SK-N-SH (cell line): ENCODE measurements around the gene ZNF780B. TPM values are rescaled to one million over a fixed set of nuclear protein-coding genes. Genes with fewer than 3 reads are reported as not detected.
"Not testable (repeated sequence)": the region's sequence is repeated elsewhere in the genome, so short reads cannot be mapped to it uniquely, and the experiment has no call there.

Experiments
- CTCF ChIA-PET: fragments of 300-600, 350-600 bp; formaldehyde crosslinking; extraction: SDS; loops from one replicate; lab custom pipeline; 2021; lab: Yijun Ruan, JAX
- POLR2A ChIA-PET: fragments of 350-600 bp; sonication (Branson Sonifier 250); formaldehyde crosslinking; extraction: SDS; loops from one replicate; lab custom pipeline; 2020; ENCODE audit warnings: antibody characterized with exemption, inconsistent platforms; lab: Yijun Ruan, JAX
- DNase-seq: peaks from one replicate; pipeline ENCODE4 v3.0.0; 2012
- H2AFZ ChIP-seq: fragments of 200-600 bp; sonication (generic); 2 replicates; pipeline ENCODE4 v1.8.1; 2016; ENCODE audit warnings: antibody characterized with exemption, mild to moderate bottlenecking, low read depth
- H3F3A ChIP-seq: fragments of 200-600 bp; sonication (generic); replicated peaks from 2 replicates; pipeline ENCODE3; 2016; ENCODE audit warnings: antibody characterized with exemption, mild to moderate bottlenecking; ENCODE audit not compliant: insufficient read depth
- H3K27ac ChIP-seq, 2 experiments: fragments of 200-500 bp in 1 of 2; fragments of 200-600 bp in 1 of 2; sonication (Bioruptor generic) in 1 of 2; sonication (generic), shearing (Covaris generic) in 1 of 2; 2 replicates each; pipeline versions ENCODE4 v1.5.1 to v1.6.1; 2014 to 2016; ENCODE audit warnings: low read depth in 2 of 2, inconsistent platforms in 1 of 2, low read length in 1 of 2, mild to moderate bottlenecking in 1 of 2, mixed read lengths in 1 of 2
- H3K27me3 ChIP-seq: fragments of 200-600 bp; sonication (generic), shearing (Covaris generic); 2 replicates; pipeline ENCODE4 v1.6.1; 2016; ENCODE audit warnings: mixed run types; ENCODE audit not compliant: insufficient read depth
- H3K36me3 ChIP-seq, 2 experiments: fragments of 200-500 bp in 1 of 2; fragments of 200-600 bp in 1 of 2; sonication (Bioruptor generic) in 1 of 2; sonication (generic) in 1 of 2; replicated peaks in 1 of 2; 2 replicates each; pipeline versions ENCODE3 to v1.5.1; 2014 to 2016; ENCODE audit warnings: low read length in 1 of 2, mild to moderate bottlenecking in 1 of 2; ENCODE audit not compliant: insufficient read depth in 2 of 2, control insufficient read depth in 1 of 2
- H3K4me1 ChIP-seq, 2 experiments: fragments of 200-500 bp in 1 of 2; fragments of 200-600 bp in 1 of 2; sonication (Bioruptor generic) in 1 of 2; sonication (generic), shearing (Covaris generic) in 1 of 2; 2 replicates each; pipeline versions ENCODE4 v1.5.1 to v1.6.1; 2014 to 2016; ENCODE audit warnings: low read depth in 1 of 2, low read length in 1 of 2, mixed run types in 1 of 2; ENCODE audit not compliant: insufficient read depth in 2 of 2, control insufficient read depth in 1 of 2
- H3K4me2 ChIP-seq: fragments of 200-600 bp; sonication (generic), shearing (Covaris generic); 2 replicates; pipeline ENCODE4 v1.6.1; 2017; ENCODE audit warnings: mixed run types
- H3K4me3 ChIP-seq, 2 experiments: fragments of 200-500 bp in 1 of 2; fragments of 200-600 bp in 1 of 2; sonication (Bioruptor generic) in 1 of 2; sonication (generic), shearing (Covaris generic) in 1 of 2; 2 replicates each; pipeline versions ENCODE4 v1.5.1 to v1.8.1; 2014 to 2016; ENCODE audit warnings: low read depth in 2 of 2, inconsistent platforms in 1 of 2, low read length in 1 of 2, mild to moderate bottlenecking in 1 of 2, mixed read lengths in 1 of 2, moderate library complexity in 1 of 2
- H3K79me2 ChIP-seq: fragments of 200-600 bp; sonication (generic); 2 replicates; pipeline ENCODE4 v1.8.1; 2017; ENCODE audit warnings: mild to moderate bottlenecking; ENCODE audit not compliant: insufficient read depth
- H3K9ac ChIP-seq: fragments of 200-600 bp; sonication (generic); 2 replicates; pipeline ENCODE4 v1.6.1; 2017; ENCODE audit warnings: mixed run types
- H3K9me2 ChIP-seq: fragments of 200-600 bp; sonication (generic); 2 replicates; pipeline ENCODE4 v1.6.1; 2017; ENCODE audit warnings: mixed run types
- H3K9me3 ChIP-seq: fragments of 200-600 bp; sonication (generic); 2 replicates; pipeline ENCODE4 v1.6.1; 2017; ENCODE audit warnings: mixed run types, mild to moderate bottlenecking, moderate library complexity
- H4K20me1 ChIP-seq: fragments of 200-600 bp; sonication (generic); 2 replicates; pipeline ENCODE4 v1.6.1; 2017; ENCODE audit warnings: mild to moderate bottlenecking, mixed run types; ENCODE audit not compliant: insufficient read depth
- ELF1 ChIP-seq: IDR thresholded peaks from 2 replicates; pipeline ENCODE4 v1.4.0; 2012
- EZH2phosphoT487 ChIP-seq: fragments of 200-600 bp; sonication (generic); IDR thresholded peaks from 2 replicates; pipeline ENCODE4 v1.6.1; 2017; ENCODE audit warnings: low read depth, mixed run types, mild to moderate bottlenecking, antibody characterized with exemption, moderate library complexity, borderline replicate concordance
- FOXJ3 ChIP-seq: sonication (generic); formaldehyde crosslinking; IDR thresholded peaks from 2 replicates; pipeline ENCODE4 v1.5.1; 2020; ENCODE audit warnings: mild to moderate bottlenecking, missing genetic modification reagents
- FOXM1 ChIP-seq: IDR thresholded peaks from 2 replicates; pipeline ENCODE4 v1.4.0; 2012; ENCODE audit warnings: low read depth, mild to moderate bottlenecking
- IRF3 ChIP-seq: fragments of 150-350 bp; IDR thresholded peaks from 2 replicates; pipeline ENCODE4 v1.6.1; 2016; ENCODE audit warnings: mild to moderate bottlenecking, low read depth, low read length
- MEF2A ChIP-seq: IDR thresholded peaks from 2 replicates; pipeline ENCODE4 v1.4.0; 2012; ENCODE audit warnings: low read depth, borderline replicate concordance
- MXI1 ChIP-seq: IDR thresholded peaks from 2 replicates; pipeline ENCODE4 v1.6.1; 2012; ENCODE audit warnings: mild to moderate bottlenecking, low read depth, low read length, improper control_type of control experiment
- NFIC ChIP-seq: IDR thresholded peaks from 2 replicates; pipeline ENCODE4 v1.4.0; 2012; ENCODE audit warnings: borderline replicate concordance
- RCOR1 ChIP-seq: fragments of 150-350 bp; IDR thresholded peaks from 2 replicates; pipeline ENCODE4 v1.6.1; 2017; ENCODE audit warnings: antibody characterized with exemption, low read length
- SMC3 ChIP-seq: IDR thresholded peaks from 2 replicates; pipeline ENCODE4 v1.6.1; 2012; ENCODE audit warnings: low read depth, low read length, improper control_type of control experiment
- TAF1 ChIP-seq: IDR thresholded peaks from 2 replicates; pipeline ENCODE4 v1.6.1; 2012; ENCODE audit warnings: low read depth, mild to moderate bottlenecking, low read length, moderate library complexity, borderline replicate concordance
- TCF12 ChIP-seq: IDR thresholded peaks from 2 replicates; pipeline ENCODE4 v1.4.0; 2012
- YY1 ChIP-seq: IDR thresholded peaks from 2 replicates; pipeline ENCODE4 v1.4.0; 2012; ENCODE audit warnings: low read depth, mild to moderate bottlenecking
- ZBTB33 ChIP-seq: IDR thresholded peaks from 2 replicates; pipeline ENCODE4 v1.4.0; 2012; ENCODE audit warnings: low read depth, borderline replicate concordance
- WGBS: methylation state at CpG from one replicate; pipeline ENCODE4 v1.1.6; 2017; ENCODE audit warnings: low lambda C conversion rate; 5-methylcytosine and 5-hydroxymethylcytosine counted together
- polyA plus RNA-seq, 3 experiments: library from polyadenylated mRNA; depleted of rRNA; stranded (reverse); fragments of >200 nt; gene quantifications; 2 replicates each; pipeline ENCODE4 v1.2.3, GENCODE V29; 2012

Gene ZNF780B
- polyA plus RNA-seq, 1 of the 3 experiments (the other 2 are of a cell fraction), result 7.0 TPM

- WGBS, result 98% methylated on average over 3 of the region's 3 CpGs
- peaks cover 4 to 31% of the 10 kb centered on the region in 2 experiments for H3K36me3 ChIP-seq
- H3K4me2 ChIP-seq, H3K27me3 ChIP-seq, H3K4me3 ChIP-seq, CTCF ChIA-PET, H3K9me2 ChIP-seq, H3K9ac ChIP-seq, H3K79me2 ChIP-seq, DNase-seq, H4K20me1 ChIP-seq, H3K27ac ChIP-seq, H3K4me1 ChIP-seq, H2AFZ ChIP-seq, POLR2A ChIA-PET: not testable (repeated sequence)
- peaks cover 27% of the 10 kb centered on the region; the same call in 1 of the 2 replicates for H3K9me3 ChIP-seq
- peaks cover 15% of the 10 kb centered on the region for H3F3A ChIP-seq
Observed at GRCh38 chr19:40038047-40038446, 18.0 kb downstream of the ZNF780B start.

- Histone ChIP-seq H4K20me1 (no peaks in the 10 kb centered on the region), H3K9me3 (peaks cover 36% of the 10 kb centered on the region), H3K27ac (no peak overlapping the region), H3K4me2 (no peak overlapping the region), H3K4me1 (no peaks in the 10 kb centered on the region), H3K9me2 (no peaks in the 10 kb centered on the region), H3K36me3 (peaks cover 4 to 41% of the 10 kb centered on the region in 2 experiments), H3K9ac (no peak overlapping the region), H3K4me3 (no peak overlapping the region), H3K27me3 (no peaks in the 10 kb centered on the region), H3F3A (peaks cover 15% of the 10 kb centered on the region), H2AFZ (no peak overlapping the region), H3K79me2 (no peaks in the 10 kb centered on the region)
- CTCF ChIA-PET, result no interaction called here
- WGBS, result 88% methylated on average over 4 of the region's 4 CpGs
- no peak for DNase-seq
- no peak for TF ChIP-seq NFIC
- no peak for TF ChIP-seq ZBTB33
- TF ChIP-seq RCOR1, result no peak
- no peak for TF ChIP-seq FOXJ3 (CRISPR knock-in tag)
- no peak for TF ChIP-seq MEF2A
- no peak for TF ChIP-seq ELF1
- no peak for TF ChIP-seq TAF1
- TF ChIP-seq TCF12, result no peak
- no peak for TF ChIP-seq EZH2phosphoT487
- no peak for TF ChIP-seq YY1
- TF ChIP-seq SMC3, result no peak
- TF ChIP-seq MXI1, result no peak
- no peak for TF ChIP-seq IRF3
- TF ChIP-seq FOXM1, result no peak
- POLR2A ChIA-PET, result no interaction called here
Observed at GRCh38 chr19:40035996-40036395, 20.0 kb downstream of the ZNF780B start.
